ENCODE data around the gene C2orf15.

Gene C2orf15

DNA sequence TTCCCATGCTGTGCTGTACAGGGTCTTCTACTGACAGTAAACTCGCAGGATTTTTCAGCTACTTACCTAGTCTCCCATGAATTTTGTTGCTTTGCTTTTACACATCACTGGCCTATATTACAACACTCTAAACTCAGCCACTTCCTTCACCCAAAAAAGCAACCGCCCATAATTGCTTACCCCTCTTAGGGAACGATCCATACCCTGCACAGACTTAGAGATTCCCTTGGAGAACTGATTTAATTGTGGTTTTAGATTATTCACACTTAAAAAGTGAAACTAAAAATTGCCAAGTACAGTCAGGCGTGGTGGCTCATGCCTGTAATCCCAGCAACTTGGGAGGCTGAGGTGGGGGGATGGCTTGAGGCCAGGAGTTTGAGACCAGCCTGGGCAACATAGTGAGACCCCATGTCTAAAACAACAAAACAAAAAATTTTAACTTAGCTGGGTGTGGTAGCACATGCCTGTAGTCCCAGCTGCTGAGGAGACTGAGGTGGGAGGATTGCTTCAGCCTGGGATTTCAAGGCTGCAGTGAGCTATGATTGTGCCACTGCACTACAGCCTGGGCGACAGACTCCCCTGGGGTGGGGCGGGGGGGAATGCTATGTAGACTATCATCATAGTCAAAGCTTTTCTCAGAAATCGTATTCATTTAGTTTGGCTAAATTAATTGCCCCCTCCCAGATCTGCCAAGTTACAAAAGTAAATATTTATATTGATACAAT is 58.7 kb downstream of the C2orf15 start:
- H3K4me3 ChIP-seq (ENCODE audit: control insufficient read depth, low read depth, low read length) = no peak overlapping the region
- DNase-seq (ENCODE audit: low read depth) = no peak
- no peak for TF ChIP-seq CTCF (conservative IDR thresholded peaks at IDR 0.05; ENCODE audit: control insufficient read depth, insufficient read depth, low read depth, low read length)
